Uterus (tissue), 2 donors: ENCODE results near the gene IGFL4.

Experiments used
- POLR2A ChIP-seq, 2 donors: fragments of 450-650 bp; IDR thresholded peaks; one replicate each; pipeline ENCODE4 v1.6.1; 2016; ENCODE audit warnings: antibody characterized with exemption in 2 of 2, mild to moderate bottlenecking in 1 of 2, moderate library complexity in 1 of 2
- TF ChIP-seq, protein P1 (sequence below), 4 experiments: fragments of 200-600 bp in 2 of 4; fragments of 450-650 bp in 2 of 4; sonication (generic) in 2 of 4; IDR thresholded peaks; one replicate each; pipeline ENCODE4 v1.5.1; 2016 to 2019; ENCODE audit warnings: antibody characterized with exemption in 4 of 4, mild to moderate bottlenecking in 2 of 4, moderate library complexity in 1 of 4

DNA sequence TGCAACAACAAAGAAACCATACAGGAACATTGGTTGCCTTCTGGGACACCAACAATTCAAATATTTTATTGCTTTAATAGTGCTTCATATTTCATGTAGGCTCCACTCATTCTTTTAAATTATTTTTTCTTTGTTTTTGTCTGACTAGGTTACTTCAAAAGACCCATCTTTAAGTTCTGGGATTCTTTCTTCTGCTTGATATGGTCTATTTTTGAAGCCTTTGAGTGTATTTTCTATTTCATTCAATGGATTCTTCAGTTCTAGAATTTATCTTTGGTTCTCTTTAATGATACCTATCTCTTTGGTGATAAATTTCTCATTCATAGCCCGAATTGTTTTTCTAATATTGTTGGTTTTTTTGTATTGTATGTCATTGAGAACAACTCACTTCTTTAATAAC lies 45.1 kb upstream of the IGFL4 start:
- TF ChIP-seq, protein P1, sequence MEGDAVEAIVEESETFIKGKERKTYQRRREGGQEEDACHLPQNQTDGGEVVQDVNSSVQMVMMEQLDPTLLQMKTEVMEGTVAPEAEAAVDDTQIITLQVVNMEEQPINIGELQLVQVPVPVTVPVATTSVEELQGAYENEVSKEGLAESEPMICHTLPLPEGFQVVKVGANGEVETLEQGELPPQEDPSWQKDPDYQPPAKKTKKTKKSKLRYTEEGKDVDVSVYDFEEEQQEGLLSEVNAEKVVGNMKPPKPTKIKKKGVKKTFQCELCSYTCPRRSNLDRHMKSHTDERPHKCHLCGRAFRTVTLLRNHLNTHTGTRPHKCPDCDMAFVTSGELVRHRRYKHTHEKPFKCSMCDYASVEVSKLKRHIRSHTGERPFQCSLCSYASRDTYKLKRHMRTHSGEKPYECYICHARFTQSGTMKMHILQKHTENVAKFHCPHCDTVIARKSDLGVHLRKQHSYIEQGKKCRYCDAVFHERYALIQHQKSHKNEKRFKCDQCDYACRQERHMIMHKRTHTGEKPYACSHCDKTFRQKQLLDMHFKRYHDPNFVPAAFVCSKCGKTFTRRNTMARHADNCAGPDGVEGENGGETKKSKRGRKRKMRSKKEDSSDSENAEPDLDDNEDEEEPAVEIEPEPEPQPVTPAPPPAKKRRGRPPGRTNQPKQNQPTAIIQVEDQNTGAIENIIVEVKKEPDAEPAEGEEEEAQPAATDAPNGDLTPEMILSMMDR (IDR thresholded peaks at IDR 0.05): no peak
- TF ChIP-seq POLR2A (IDR thresholded peaks at IDR 0.05): no peak
